Liver (tissue), 3 donors: ENCODE results near the gene CHRM5.

Source experiments
- CTCF ChIP-seq: fragments of 150-350 bp; IDR thresholded peaks from 2 replicates; pipeline ENCODE4 v1.5.1; 2017; ENCODE audit warnings: improper control_type of control experiment, low read depth, low read length; ENCODE audit not compliant: missing input control
- GABPA ChIP-seq, 2 donors: IDR thresholded peaks in 1 of 2; conservative IDR thresholded peaks in 1 of 2; 2 replicates each; pipeline ENCODE4 v1.6.1; 2016; ENCODE audit warnings: antibody characterized with exemption in 2 of 2, mild to moderate bottlenecking in 1 of 2, moderate library complexity in 1 of 2
- REST ChIP-seq: IDR thresholded peaks from 2 replicates; pipeline ENCODE4 v1.6.1; 2016; ENCODE audit warnings: antibody characterized with exemption, mild to moderate bottlenecking
- YY1 ChIP-seq: IDR thresholded peaks from 2 replicates; pipeline ENCODE4 v1.6.1; 2016; ENCODE audit warnings: antibody characterized with exemption, mild to moderate bottlenecking
- donor health status: healthy.
- donor health status: healthy.

- no peak for TF ChIP-seq CTCF
- no peak for TF ChIP-seq REST
- no peak for TF ChIP-seq GABPA (IDR thresholded peaks at IDR 0.05 in 1 of 2, conservative IDR thresholded peaks at IDR 0.05 in 1 of 2)
- TF ChIP-seq YY1 = no peak
Measured at GRCh38 chr15:34025252-34025651, 57.0 kb downstream of the CHRM5 start.
